DND-41 (cell line): ENCODE data around the gene ABCB7.

Source experiments
- ATAC-seq: fragments of 200-7000 bp; cut with Tn5 transposase; 3 replicates; pipeline ENCODE4 v1.9.1; 2021; ENCODE audit warnings: low read depth; ENCODE audit not compliant: insufficient read depth
- DNase-seq: peaks from one replicate; pipeline ENCODE4 v3.0.0-alpha.2; 2020
- H2AFZ ChIP-seq: 2 replicates; pipeline ENCODE4 v1.6.0; 2012; ENCODE audit warnings: low read depth, low read length
- H3K27ac ChIP-seq: 2 replicates; pipeline ENCODE4 v1.5.1; 2012; ENCODE audit warnings: low read length, inconsistent platforms
- H3K27me3 ChIP-seq: fragments of 200-600 bp; sonication (generic); 2 replicates; pipeline ENCODE4 v1.6.0; 2012; ENCODE audit warnings: low read length, mild to moderate bottlenecking, inconsistent platforms; ENCODE audit not compliant: insufficient read depth, poor library complexity
- H3K36me3 ChIP-seq: 2 replicates; pipeline ENCODE4 v1.5.1; 2012; ENCODE audit warnings: low read length, inconsistent platforms; ENCODE audit not compliant: insufficient read depth
- H3K4me1 ChIP-seq: 2 replicates; pipeline ENCODE4 v1.5.1; 2012; ENCODE audit warnings: mild to moderate bottlenecking, low read length; ENCODE audit not compliant: insufficient read depth
- H3K4me2 ChIP-seq: 2 replicates; pipeline ENCODE4 v1.6.0; 2012; ENCODE audit warnings: mild to moderate bottlenecking, moderate library complexity, low read length, inconsistent platforms; ENCODE audit not compliant: insufficient read depth
- H3K4me3 ChIP-seq, 2 experiments: fragments of 200-600 bp in 1 of 2; shearing (Covaris generic) in 1 of 2; 2 replicates each; pipeline ENCODE4 v1.5.1; 2012 to 2016; ENCODE audit warnings: inconsistent platforms in 2 of 2, low read length in 2 of 2, mild to moderate bottlenecking in 2 of 2, low read depth in 1 of 2, moderate library complexity in 1 of 2
- H3K79me2 ChIP-seq: 2 replicates; pipeline ENCODE4 v1.6.0; 2012; ENCODE audit warnings: low read length, inconsistent platforms; ENCODE audit not compliant: insufficient read depth
- H3K9ac ChIP-seq: 2 replicates; pipeline ENCODE4 v1.6.0; 2012; ENCODE audit warnings: low read depth, mild to moderate bottlenecking, inconsistent platforms, low read length, moderate library complexity
- H3K9me3 ChIP-seq: 2 replicates; pipeline ENCODE4 v1.5.1; 2012; ENCODE audit warnings: low read length, moderate library complexity, mild to moderate bottlenecking, inconsistent platforms; ENCODE audit not compliant: insufficient read depth, severe bottlenecking
- H4K20me1 ChIP-seq: 2 replicates; pipeline ENCODE4 v1.6.0; 2012; ENCODE audit warnings: low read length; ENCODE audit not compliant: insufficient read depth
- CTCF ChIP-seq: IDR thresholded peaks from 2 replicates; pipeline ENCODE4 v1.5.1; 2012; ENCODE audit warnings: borderline replicate concordance, low read length, moderate library complexity, mild to moderate bottlenecking; ENCODE audit not compliant: poor library complexity, severe bottlenecking; ENCODE audit errors: extremely low read depth
- EZH2 ChIP-seq: IDR thresholded peaks from 3 replicates; pipeline ENCODE4 v1.6.1; 2012; ENCODE audit warnings: borderline replicate concordance, low read depth, mild to moderate bottlenecking, moderate library complexity, low read length, inconsistent platforms; ENCODE audit not compliant: severe bottlenecking

The ABCB7 gene

GRCh38 chrX:75154871-75155270, 1.2 kb downstream of the ABCB7 start:
- ATAC-seq (no peak), DNase-seq (no peak)
- Histone ChIP-seq H3K79me2 (peaks cover 62% of the 10 kb centered on the region), H3K9ac (peak overlapping the region; percentile 80), H3K36me3 (no peaks in the 10 kb centered on the region), H3K4me3 (peak overlapping the region; percentile 68 to 84; a peak in 3 of 4 replicates), H3K9me3 (no peaks in the 10 kb centered on the region), H4K20me1 (no peaks in the 10 kb centered on the region), H3K27ac (peak overlapping the region; percentile 87; the same call in 1 of the 2 replicates), H3K4me2 (peak overlapping the region; percentile 73), H3K4me1 (peaks cover 27% of the 10 kb centered on the region), H3K27me3 (no peaks in the 10 kb centered on the region), H2AFZ (no peak overlapping the region)
- no peak for TF ChIP-seq CTCF
- TF ChIP-seq EZH2 = no peak

- Histone ChIP-seq H3K27ac (no peak overlapping the region), H3K79me2 (peaks cover 88% of the 10 kb centered on the region), H2AFZ (no peak overlapping the region), H3K4me1 (peaks cover 23% of the 10 kb centered on the region), H4K20me1 (no peaks in the 10 kb centered on the region), H3K9me3 (no peaks in the 10 kb centered on the region), H3K27me3 (no peaks in the 10 kb centered on the region), H3K4me2 (peak overlapping the region; percentile 33; the same call in 1 of the 2 replicates), H3K36me3 (no peaks in the 10 kb centered on the region), H3K9ac (no peak overlapping the region), H3K4me3 (no peak overlapping the region)
- DNase-seq (no peak), ATAC-seq (no peak)
- TF ChIP-seq CTCF = no peak
- no peak for TF ChIP-seq EZH2
These were observed 4.1 kb downstream of the ABCB7 start for GRCh38 chrX:75151827-75152592.

DNA sequence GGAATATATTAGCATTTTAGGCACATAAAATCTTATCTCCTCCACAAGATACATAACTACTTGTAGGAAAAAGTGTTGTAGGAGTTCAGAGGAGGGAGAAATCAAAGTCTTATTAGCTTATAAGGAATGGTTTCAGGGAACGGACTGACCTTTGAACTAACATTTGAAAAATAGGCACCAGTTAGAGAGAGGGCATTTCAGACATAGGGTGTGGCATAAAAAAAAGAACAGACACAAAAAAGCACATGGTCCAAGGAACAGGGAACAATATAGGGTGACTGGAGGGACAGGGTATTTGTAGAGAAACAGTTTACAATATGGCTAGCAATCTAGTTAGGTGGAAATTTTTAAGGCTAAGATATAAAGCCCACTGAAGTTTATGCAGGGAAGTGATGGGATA, 6.4 kb downstream of the ABCB7 start:
- H3K27me3 ChIP-seq = no peaks in the 10 kb centered on the region
- peaks cover 90% of the 10 kb centered on the region for H3K79me2 ChIP-seq
- no peak overlapping the region for H3K27ac ChIP-seq
- 0 out of 2 replicates have a peak overlapping the region, but pooled peaks have one; percentile 7 for H3K4me2 ChIP-seq
- no peaks in the 10 kb centered on the region for H3K9me3 ChIP-seq
- no peak overlapping the region for H2AFZ ChIP-seq
- DNase-seq = no peak
- TF ChIP-seq CTCF = no peak
- no peak overlapping the region for H3K9ac ChIP-seq
- no peaks in the 10 kb centered on the region for H3K36me3 ChIP-seq
- peaks cover 11% of the 10 kb centered on the region for H3K4me1 ChIP-seq
- H3K4me3 ChIP-seq = no peak overlapping the region
- ATAC-seq = no peak
- no peaks in the 10 kb centered on the region; the same call in 1 of the 2 replicates for H4K20me1 ChIP-seq

DNA sequence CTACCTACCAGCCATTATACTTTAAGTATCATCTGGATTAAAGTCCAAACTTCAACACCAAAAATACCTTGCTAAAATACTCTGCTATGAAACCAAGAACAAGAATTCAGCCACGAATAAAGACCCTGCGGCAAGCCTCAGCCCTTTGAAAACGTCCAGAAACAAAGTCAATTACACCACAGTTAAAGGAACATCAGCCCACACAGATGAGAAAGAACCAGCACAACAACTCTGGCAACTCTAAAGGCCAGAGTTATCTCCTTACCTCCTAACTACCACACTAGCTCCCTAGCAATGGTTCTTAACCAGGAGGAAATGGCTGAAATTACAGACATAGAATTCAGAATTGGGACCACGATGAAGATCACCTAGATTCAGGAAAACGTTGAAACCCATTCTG, 23.4 kb downstream of the ABCB7 start:
- Histone ChIP-seq H3K9ac (no peak overlapping the region), H3K27ac (no peak overlapping the region), H3K79me2 (peaks cover 74% of the 10 kb centered on the region), H3K36me3 (peaks cover 3% of the 10 kb centered on the region), H2AFZ (no peak overlapping the region), H3K27me3 (no peaks in the 10 kb centered on the region), H3K9me3 (no peaks in the 10 kb centered on the region), H3K4me3 (no peak overlapping the region), H4K20me1 (no peaks in the 10 kb centered on the region), H3K4me1 (no peaks in the 10 kb centered on the region), H3K4me2 (no peak overlapping the region)
- TF ChIP-seq EZH2 (no peak), CTCF (no peak)
- no peak for ATAC-seq
- DNase-seq = no peak
